DMS153 (cell line): ENCODE measurements around the gene MAP3K14.

Experiments
- DNase-seq: peaks from one replicate; lab custom pipeline; 2025; lab: John Stamatoyannopoulos, UW

MAP3K14 gene

DNA sequence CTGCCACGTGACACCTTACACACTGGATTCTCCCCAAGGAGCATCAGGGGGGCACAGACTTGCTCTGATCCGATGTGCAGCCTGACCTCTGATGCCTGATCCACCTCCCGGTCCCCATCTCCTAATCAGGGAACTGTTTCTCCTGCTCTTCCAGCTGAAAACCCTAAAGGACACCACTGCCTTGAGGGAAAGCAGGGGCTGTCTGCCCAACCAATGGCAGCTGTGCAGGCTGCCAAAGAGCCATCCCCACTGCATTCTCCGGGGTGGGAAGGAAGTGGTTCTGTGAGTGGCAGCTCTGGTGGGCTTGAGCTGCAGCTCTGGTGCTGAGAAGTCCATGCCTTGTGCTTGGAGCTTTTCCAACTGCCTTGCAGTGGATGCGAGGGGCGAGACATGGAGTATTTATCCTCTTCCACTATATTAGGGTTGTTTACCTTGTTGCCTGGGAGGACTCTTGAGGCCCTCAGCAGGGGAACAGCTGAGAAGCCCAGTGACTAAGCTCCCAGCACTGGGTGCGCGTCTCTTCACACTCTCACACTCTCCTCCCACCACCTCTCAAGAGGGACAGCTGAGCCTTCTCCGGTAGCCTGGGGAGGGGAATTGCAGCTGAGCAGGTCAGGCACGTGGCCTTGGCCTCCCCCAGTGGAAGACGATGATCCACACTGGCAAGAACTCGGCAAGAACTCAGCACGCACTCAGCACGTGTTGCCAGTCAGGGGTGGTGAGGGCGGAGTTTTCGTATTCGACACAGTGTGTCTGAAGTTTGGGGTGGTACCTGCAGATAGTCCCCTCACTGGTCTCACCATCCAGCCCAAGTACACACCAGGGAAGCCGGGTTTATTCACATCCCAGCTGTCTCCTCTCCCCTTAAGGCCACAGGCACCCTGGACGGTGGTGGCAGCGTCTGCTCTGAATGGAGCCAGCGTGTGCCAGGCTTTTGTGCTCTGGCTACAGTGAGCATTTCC, 33.9 kb downstream of the MAP3K14 start:
- DNase-seq, result no peak

- DNase-seq, result no peak
These were observed 36.9 kb downstream of the MAP3K14 start for GRCh38 chr17:45279898-45280297.

DNA sequence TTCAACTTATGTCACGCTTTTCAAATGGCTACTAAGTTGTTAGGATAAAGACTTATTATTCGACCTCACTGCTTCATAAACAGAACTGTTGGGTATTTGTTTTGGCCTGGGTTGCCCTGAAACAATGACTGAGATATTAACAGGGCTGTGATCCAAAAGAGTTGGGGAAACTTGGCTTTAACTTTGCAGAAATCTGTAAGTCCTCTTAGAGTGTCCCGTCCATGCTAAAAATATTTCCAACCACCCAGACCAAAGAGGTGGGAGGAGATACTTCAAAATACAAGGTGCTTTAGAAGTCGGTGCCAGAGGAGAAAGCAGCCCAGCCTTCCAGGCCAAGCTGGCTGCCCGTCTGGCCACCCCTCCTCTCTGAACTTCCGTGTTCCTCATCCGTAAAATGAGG, 38.8 kb downstream of the MAP3K14 start:
- DNase-seq, result no peak

DNA sequence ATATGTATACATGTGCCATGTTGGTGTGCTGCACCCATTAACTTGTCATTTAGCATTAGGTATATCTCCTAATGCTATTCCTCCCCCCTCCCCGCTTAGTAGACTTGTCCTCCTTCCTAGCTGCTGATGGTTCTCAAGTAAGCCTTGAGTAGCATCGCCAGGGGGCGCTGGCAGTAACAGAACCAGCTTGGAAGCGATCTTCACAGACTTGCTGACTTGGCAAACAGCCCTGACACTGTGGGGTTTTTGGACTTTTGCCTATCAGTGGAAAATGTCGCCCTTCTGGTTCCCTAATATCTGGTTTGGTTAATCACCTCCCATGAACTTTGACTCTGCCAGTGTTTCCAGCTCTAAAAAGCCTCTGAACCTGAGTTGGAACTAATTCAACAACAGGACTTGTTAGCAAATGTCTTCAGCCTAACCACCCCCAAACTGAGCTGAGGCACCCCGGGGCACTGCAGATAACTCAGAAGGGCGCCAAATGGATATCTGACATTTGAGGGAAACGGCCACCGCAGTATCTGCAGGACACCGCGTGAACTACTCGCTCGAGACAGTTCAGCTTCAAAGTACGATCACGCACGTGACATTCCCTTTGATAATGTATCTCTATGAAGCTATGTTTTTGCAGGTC, 39.5 kb downstream of the MAP3K14 start:
- peak; percentile 58 for DNase-seq

- no peak for DNase-seq
These were observed 40.8 kb downstream of the MAP3K14 start for GRCh38 chr17:45276031-45276430.

GRCh38 chr17:45274033-45274432, 42.8 kb downstream of the MAP3K14 start:
- no peak for DNase-seq

GRCh38 chr17:45273551-45273957, 43.3 kb downstream of the MAP3K14 start:
- DNase-seq, result no peak

- no peak for DNase-seq
These were observed 45.2 kb downstream of the MAP3K14 start for GRCh38 chr17:45271603-45272002.

- no peak for DNase-seq
These were observed 45.9 kb downstream of the MAP3K14 start for GRCh38 chr17:45270828-45271418.

- no peak for DNase-seq
These were observed 46.9 kb downstream of the MAP3K14 start for GRCh38 chr17:45269912-45270311.

GRCh38 chr17:45267436-45268055, 49.3 kb downstream of the MAP3K14 start:
- no peak for DNase-seq

DNA sequence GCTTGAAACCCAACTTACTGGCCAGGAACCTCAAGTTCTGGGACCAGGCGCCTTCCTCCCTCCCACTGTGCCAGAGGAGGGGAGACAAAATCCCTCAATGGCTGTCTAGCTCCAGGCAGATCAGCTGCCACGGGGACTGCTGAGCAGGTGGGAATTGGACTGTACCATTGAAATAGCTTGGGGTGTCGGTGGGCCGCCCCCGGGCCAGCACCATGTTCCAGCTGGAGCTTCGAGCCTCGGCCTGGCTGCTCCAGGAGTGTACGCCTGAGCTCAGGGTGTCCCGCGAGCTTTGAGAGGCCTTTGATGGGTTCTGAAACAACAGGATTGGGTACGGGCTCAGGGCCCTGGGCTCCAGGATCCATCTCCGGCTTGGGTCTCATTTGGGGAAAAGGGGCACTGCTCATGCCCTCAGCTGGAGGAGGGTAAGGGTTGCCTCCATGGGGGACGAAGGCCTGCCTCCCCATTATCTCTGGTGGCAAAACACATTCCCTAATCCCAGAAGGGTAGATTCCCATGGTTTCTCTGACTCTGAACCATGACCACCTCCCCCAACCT, 50.4 kb downstream of the MAP3K14 start:
- no peak for DNase-seq

DNA sequence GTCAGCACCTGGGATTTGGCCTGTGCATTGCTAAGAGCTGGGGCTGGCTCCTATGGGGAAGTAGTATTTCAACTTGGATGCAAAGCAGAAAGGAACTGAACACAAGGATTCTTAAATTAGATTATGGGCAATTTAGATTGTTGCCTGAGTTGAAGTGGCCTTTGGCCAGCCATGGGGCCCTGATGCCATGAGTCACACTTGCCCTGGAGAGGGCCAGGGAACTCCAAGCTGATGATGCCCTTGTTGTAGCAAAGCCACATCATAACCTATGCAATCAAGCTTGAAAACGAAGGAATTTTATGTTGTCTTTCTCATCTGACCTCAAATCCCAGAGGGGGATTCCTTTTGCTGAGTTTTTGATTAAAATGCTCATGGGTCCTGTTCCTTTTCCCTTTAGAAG, 51.0 kb downstream of the MAP3K14 start:
- DNase-seq, result no peak

DNA sequence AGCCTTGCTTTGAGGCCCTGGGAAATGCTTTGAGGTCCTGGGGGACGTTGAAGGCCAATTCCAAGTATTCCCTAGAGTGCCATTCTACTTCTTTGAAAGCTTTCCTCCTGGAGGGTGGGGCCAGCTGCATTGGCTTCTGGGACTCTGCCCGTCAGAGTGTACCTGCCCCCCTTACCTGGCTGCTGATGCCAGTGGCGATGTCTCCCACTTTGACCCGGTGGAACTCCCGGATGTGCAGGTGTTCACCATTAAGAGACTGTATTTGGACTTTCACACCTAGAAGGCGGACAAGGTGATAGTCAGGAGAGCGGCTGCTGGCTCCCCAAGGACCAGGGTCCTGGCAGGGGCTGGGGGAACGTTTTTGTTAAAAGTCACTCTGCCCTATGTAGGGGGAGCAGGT, 51.8 kb downstream of the MAP3K14 start:
- DNase-seq, result no peak

DNA sequence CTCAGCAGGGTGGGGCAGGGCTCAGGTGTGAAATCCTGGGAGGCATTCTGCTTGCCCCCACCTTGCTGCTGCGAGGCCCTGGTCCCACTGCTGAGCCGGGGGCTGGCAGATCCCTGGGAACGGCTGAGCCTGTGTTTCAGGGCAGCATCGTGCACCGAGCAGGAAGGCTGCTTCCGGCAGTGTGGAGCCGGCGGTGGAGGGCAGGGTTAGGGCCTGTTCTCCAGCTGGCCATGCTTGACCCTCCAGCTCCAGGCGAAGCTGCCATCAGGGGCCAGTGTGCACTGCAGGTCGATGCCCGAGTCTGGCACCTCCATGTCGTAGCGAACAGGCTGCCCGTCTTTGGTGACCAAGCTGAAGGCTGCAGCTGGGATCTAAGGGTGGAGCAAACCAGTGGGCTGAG, 52.4 kb downstream of the MAP3K14 start:
- DNase-seq, result no peak

DNA sequence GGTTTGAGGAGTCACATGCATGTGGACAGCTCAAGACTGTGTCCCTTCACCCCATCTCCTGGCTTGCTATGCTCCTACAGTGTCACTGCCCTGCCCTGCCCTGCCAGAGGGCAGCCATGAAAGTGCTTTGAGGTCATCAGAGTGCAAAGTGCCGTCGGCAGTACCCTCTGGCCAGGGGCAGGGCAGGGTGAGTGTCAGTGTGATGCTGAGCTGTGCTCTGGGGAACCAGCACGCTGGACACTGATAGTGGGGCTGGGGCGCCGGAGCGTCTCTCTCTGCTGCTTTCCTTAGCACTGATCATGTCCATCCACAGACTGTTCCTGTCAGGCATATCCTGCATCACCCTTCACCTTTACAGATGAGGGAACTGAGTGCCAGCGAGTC, 53.4 kb downstream of the MAP3K14 start:
- no peak for DNase-seq

GRCh38 chr17:45262516-45263476, 54.0 kb downstream of the MAP3K14 start:
- no peak for DNase-seq

- no peak for DNase-seq
These were observed 55.0 kb downstream of the MAP3K14 start, which contains the start of gene SPATA32 for GRCh38 chr17:45261577-45262515. TSS of gene SPATA32 (minus strand) at chr17:45262094. CDS start at chr17:45262016, 78 bp downstream.

- DNase-seq, result no peak
These were observed 56.5 kb downstream of the MAP3K14 start for GRCh38 chr17:45260204-45260783.
